Muscle layer of colon (tissue), 2 donors: ENCODE results near the gene DRP2.

ENCODE experiments used
- H3K27ac ChIP-seq: one replicate; pipeline ENCODE4 v1.7.0; 2013; ENCODE audit warnings: low read depth, mild to moderate bottlenecking, low read length, moderate library complexity
- H3K27me3 ChIP-seq, 2 donors: one replicate each; pipeline ENCODE4 v1.7.0; 2013; ENCODE audit warnings: low read length in 2 of 2, mild to moderate bottlenecking in 2 of 2; ENCODE audit not compliant: insufficient read depth in 2 of 2, control insufficient read depth in 1 of 2
- H3K36me3 ChIP-seq: one replicate; pipeline ENCODE4 v1.7.0; 2013; ENCODE audit warnings: mild to moderate bottlenecking, low read length; ENCODE audit not compliant: insufficient read depth
- H3K4me1 ChIP-seq: one replicate; pipeline ENCODE4 v1.7.0; 2013; ENCODE audit warnings: mild to moderate bottlenecking, low read length; ENCODE audit not compliant: insufficient read depth
- H3K4me3 ChIP-seq, 2 donors: one replicate each; pipeline ENCODE4 v1.7.0; 2013; ENCODE audit warnings: low read length in 2 of 2, low read depth in 1 of 2, mild to moderate bottlenecking in 1 of 2, moderate library complexity in 1 of 2
- H3K9ac ChIP-seq: one replicate; pipeline ENCODE4 v1.7.0; 2013; ENCODE audit warnings: low read length
- H3K9me3 ChIP-seq: one replicate; pipeline ENCODE4 v1.7.0; 2013; ENCODE audit warnings: mild to moderate bottlenecking, low read length
- donor health status: abdominal sarcoma.
- donor health status: Adenocarcinoma of cecum.

The DRP2 gene

DNA sequence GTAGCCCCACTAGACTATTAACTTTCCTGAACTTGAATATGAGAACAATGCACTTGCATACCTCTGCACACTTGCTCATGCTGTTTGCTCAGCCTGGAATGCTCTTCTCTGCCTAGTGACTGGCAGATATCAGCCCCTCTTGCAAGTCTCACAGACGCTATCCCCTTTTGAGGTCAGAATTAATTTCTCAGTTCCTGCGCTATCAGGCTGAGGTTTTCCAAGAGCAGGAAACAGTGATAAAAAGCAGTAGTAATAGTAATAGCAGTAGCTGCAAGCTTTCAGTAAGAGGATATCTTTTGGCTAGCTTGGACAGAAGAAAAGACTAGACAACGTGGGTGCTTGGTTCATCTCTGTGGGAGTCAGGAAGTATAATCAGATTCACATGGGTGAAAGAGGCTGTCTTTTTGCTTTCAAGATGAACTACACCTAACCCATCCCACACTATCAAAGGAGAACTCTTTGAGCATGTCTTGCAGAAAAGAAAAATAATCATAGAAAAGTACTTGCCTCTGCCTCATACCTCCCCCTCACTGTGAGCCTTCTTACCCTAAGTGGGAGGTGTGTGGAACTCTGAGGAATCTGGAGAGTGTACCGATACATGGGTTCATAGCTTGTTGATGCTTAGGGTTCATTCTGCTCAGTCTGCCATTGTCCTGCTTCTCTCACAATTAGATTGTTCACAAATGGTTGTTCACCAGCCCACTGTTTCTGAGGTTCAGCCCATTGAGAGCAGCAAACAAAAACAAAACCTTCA, 11.3 kb upstream of the DRP2 start:
- Histone ChIP-seq H3K27ac (peak overlapping the region; percentile 25), H3K9me3 (no peaks in the 10 kb centered on the region), H3K36me3 (no peaks in the 10 kb centered on the region), H3K9ac (no peak overlapping the region), H3K27me3 (no peaks in the 10 kb centered on the region), H3K4me3 (no peak overlapping the region), H3K4me1 (peaks cover 24% of the 10 kb centered on the region)

DNA sequence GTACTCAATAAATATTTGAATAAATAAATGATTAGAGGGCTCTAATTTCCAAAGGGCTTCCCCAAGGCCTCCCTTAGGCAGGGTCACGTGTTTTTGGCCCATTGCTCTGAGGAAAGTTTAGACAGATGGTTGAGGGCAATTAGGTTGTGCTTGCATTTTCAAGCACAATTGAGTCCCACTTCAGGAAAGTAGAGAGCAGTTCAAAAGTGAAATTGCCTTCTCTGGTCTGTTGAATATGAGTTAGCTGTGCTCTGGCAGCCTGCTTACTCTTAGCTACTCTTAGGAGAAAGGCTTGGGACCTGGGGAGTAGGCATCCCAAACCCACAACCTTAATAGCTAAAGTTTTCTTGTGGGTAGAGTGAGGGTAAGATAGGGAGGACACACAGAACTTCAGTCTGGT, 9.0 kb upstream of the DRP2 start:
- Histone ChIP-seq H3K4me1 (peaks cover 22% of the 10 kb centered on the region), H3K9ac (no peak overlapping the region), H3K9me3 (no peaks in the 10 kb centered on the region), H3K36me3 (no peaks in the 10 kb centered on the region), H3K4me3 (no peak overlapping the region), H3K27me3 (no peaks in the 10 kb centered on the region), H3K27ac (no peak overlapping the region)

DNA sequence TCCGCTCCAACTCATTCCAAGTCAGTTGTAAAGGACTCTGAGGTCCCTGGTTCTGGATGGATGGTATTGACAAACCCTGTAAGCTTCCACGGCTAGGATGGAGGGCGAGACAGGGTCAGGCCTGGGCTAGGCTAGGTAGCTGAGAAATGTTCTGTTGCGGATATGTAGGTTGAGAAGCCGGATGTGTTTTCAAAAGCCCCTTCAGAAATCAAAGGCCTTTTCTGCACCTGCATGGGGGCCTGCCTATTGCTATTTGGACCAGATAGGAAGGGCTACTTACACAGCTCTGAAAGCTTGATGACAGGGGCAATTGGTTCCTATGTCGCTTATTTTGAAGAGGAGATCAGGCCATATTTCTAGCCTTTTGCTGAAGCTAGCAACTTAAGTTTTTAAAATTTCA, 1.9 kb upstream of the DRP2 start:
- H3K36me3 ChIP-seq = no peaks in the 10 kb centered on the region
- no peak overlapping the region for H3K9ac ChIP-seq
- no peaks in the 10 kb centered on the region for H3K9me3 ChIP-seq
- no peak overlapping the region for H3K27ac ChIP-seq
- H3K27me3 ChIP-seq = no peaks in the 10 kb centered on the region
- no peak overlapping the region for H3K4me3 ChIP-seq
- no peaks in the 10 kb centered on the region for H3K4me1 ChIP-seq

DNA sequence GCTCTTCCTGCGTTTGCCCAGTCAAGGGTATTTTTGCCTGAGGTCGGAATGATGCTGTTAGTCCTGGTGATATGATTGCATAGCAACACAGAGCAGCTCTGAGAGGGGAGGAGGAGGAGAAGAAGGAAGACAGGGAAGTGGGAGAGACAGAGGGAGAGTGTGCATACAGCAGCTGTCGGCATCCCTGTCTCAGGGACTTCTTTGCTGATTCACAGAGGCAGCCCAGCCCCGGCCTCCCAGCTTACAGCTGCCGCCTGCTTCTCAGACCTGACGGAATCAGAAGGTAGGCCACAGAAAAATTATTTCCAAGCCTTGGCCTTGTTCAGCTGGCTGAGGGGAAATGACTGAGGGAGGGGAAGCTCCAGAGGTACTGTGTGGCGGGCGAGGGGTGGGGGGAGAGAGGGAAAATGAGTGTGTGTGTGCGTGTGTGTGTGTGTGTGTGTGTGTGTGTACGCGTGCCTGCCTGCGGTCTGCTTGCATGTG, 319 bp downstream of the DRP2 start:
- H3K27me3 ChIP-seq = no peaks in the 10 kb centered on the region
- no peak overlapping the region for H3K27ac ChIP-seq
- no peak overlapping the region for H3K9ac ChIP-seq
- no peaks in the 10 kb centered on the region for H3K4me1 ChIP-seq
- no peaks in the 10 kb centered on the region for H3K36me3 ChIP-seq
- no peaks in the 10 kb centered on the region for H3K9me3 ChIP-seq
- H3K4me3 ChIP-seq = peak overlapping the region in 1 of 2 donors; percentile 42

DNA sequence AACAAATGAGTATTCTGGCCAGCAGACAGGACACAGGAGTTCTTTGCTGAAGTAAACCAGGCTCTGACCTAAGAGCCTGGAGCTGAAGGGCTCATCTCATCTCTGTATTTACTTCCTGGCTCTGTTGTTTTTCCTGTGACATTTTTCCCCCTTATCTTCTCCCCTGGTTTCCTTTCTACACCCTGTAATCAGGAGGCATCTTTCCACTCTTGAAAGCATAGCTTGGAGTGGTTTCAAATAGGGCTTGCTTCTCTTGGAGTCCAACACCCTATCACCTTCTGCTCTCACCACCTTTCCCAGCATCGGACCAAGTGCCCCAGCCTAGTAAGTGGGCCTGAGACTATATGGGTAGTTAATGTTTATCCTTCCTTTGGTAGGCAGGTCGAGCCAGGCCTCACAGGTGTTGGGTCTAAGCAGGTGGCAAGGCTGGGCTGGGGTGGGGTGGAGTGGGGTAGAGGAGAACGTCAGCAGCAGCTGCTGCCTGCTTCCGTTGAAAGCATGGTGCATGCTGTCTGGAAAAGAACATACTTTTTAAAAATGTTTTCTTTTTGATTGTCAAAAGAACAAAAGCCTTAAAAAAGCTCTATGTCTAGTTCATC, 1.2 kb downstream of the DRP2 start:
- Histone ChIP-seq H3K27me3 (no peaks in the 10 kb centered on the region), H3K9ac (no peak overlapping the region), H3K36me3 (no peaks in the 10 kb centered on the region), H3K9me3 (no peaks in the 10 kb centered on the region), H3K27ac (no peak overlapping the region), H3K4me3 (peak overlapping the region in 1 of 2 donors; percentile 42), H3K4me1 (no peaks in the 10 kb centered on the region)

DNA sequence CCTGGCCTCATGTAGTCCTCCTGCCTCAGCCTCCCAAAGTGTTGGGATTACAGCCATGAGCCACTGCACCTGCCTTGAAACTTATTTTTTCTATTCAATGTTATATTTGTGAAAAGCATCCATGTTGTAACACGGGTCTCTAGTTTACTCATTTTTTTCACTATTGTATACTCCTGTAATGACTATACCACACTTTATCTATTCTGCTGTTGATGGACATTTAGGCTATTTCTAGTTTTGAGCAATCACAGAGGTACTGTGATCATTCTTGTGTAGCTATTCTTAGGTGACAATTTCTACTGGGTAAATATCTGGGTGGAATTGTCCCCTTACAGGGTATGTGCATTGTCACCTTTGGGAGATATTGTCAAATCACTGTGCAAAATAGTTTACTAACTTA, 3.6 kb downstream of the DRP2 start:
- no peaks in the 10 kb centered on the region for H3K4me1 ChIP-seq
- H3K4me3 ChIP-seq = no peak overlapping the region
- H3K27me3 ChIP-seq = peaks cover 0 to 6% of the 10 kb centered on the region in 2 donors
- H3K36me3 ChIP-seq = no peaks in the 10 kb centered on the region
- H3K27ac ChIP-seq = no peak overlapping the region
- H3K9me3 ChIP-seq = no peaks in the 10 kb centered on the region
- no peak overlapping the region for H3K9ac ChIP-seq

DNA sequence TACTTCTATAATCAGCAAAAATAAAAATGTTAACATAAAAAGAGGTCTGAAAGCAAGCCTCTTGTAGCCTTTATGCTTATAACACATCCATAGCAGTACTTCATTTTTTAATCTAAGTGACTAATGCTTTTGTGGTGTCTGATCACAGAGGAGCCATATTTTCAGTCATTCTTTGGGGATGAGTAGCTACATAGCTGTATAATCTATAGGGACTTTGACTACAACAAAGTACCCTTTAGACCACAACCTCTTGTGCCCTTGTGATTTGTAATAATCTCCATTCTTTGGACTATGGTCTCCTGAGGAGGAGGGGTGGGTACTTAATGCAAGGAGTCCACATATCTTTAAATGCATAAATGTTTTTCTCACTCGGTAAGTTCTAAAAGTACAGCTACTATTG, 9.6 kb downstream of the DRP2 start:
- H3K9ac ChIP-seq = no peak overlapping the region

DNA sequence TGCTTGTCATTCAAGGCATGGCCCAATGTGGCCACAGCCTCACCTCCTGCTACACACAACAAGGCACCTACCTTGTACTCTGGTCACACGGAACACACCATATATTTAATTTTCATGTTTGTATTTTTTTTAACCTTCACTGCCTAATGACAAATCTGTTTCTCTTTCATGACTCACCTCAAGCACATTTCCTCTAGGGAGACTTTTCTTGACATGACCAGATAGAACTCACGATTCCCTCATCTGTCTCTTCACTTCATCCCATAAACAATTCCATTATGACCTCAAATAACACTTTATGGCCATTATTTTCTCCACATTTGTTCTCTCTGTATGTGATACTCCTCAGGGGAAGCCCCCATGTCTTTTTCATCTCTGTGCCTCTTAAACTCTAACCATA, 11.1 kb downstream of the DRP2 start:
- H3K9ac ChIP-seq = no peak overlapping the region
- H3K9me3 ChIP-seq = no peaks in the 10 kb centered on the region
- no peak overlapping the region for H3K4me3 ChIP-seq
- H3K36me3 ChIP-seq = no peaks in the 10 kb centered on the region
- no peak overlapping the region for H3K27ac ChIP-seq
- peaks cover 0 to 6% of the 10 kb centered on the region in 2 donors for H3K27me3 ChIP-seq
- H3K4me1 ChIP-seq = no peaks in the 10 kb centered on the region

More for the DNA sequence above, 9.6 kb downstream of the DRP2 start:
- H3K4me3 ChIP-seq = no peak overlapping the region
- H3K27ac ChIP-seq = no peak overlapping the region
- no peaks in the 10 kb centered on the region for H3K36me3 ChIP-seq
- H3K27me3 ChIP-seq = peaks cover 0 to 6% of the 10 kb centered on the region in 2 donors
- H3K9me3 ChIP-seq = no peaks in the 10 kb centered on the region
- H3K4me1 ChIP-seq = no peaks in the 10 kb centered on the region

DNA sequence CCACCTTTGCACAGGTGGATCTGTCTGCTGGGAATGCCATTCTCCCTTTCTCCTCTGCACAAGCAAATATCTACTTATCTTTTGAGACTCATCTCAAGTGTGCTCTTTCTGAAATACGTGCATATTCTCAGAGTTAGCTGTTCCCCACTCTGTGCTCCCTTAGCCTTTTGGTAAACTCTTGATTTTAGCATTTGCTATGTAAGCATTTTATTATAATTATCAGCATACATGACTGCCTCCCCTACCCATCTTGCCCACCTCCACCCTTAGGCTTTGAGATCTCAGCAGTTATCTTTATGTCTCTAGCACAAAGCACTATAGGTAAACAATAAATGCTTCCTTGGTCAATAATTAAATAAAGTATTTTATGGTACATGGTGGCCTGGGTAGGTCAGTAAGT, 11.5 kb downstream of the DRP2 start:
- Histone ChIP-seq H3K9ac (no peak overlapping the region), H3K27ac (no peak overlapping the region), H3K36me3 (no peaks in the 10 kb centered on the region), H3K27me3 (peaks cover 0 to 6% of the 10 kb centered on the region in 2 donors), H3K9me3 (no peaks in the 10 kb centered on the region), H3K4me3 (no peak overlapping the region), H3K4me1 (no peaks in the 10 kb centered on the region)

DNA sequence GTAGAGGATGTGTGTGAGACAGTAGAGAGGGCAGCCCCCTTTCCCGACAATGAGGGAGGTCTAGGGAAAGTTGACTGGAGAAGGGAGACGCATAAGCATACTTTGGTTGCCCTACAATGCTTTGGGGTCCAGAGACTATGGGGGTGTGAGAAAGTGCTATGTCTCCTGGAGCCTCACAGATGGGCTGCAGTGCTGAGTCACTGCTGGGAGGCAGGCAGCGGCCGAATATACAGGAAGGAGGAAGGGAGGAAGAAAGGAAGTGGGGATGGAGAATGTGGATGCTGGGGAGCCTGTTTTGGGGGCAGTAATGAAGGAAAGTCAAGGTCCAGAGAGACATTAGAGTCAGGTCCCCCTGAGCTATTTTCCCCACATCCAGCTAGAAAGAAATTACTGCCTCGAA, 12.7 kb downstream of the DRP2 start:
- Histone ChIP-seq H3K27ac (no peak overlapping the region), H3K9ac (no peak overlapping the region), H3K9me3 (no peaks in the 10 kb centered on the region), H3K4me3 (no peak overlapping the region), H3K36me3 (no peaks in the 10 kb centered on the region), H3K27me3 (peaks cover 0 to 1% of the 10 kb centered on the region in 2 donors), H3K4me1 (no peaks in the 10 kb centered on the region)

DNA sequence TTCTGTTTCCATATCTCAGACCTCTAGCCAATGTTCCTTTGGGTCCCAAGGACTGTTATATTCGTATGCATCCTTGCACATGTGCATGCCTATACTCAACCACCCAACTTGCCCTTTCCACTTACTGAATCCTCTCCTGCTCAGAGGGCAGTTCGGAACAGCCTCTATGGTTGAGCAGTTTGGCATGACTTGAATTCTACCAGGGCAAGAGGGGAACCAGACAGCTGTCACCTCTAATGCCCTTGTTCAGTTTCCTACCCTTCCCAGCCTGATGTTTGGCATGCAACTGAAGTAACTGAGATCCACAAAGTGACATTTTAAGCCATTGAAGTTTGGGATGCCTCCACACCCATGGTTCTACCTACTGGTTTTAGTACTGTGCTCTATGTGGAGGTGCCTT, 17.5 kb downstream of the DRP2 start:
- H3K27ac ChIP-seq = no peak overlapping the region
- H3K9ac ChIP-seq = no peak overlapping the region
- no peaks in the 10 kb centered on the region for H3K36me3 ChIP-seq
- H3K4me3 ChIP-seq = no peak overlapping the region
- H3K4me1 ChIP-seq = no peaks in the 10 kb centered on the region
- H3K9me3 ChIP-seq = no peaks in the 10 kb centered on the region
- peaks cover 0 to 4% of the 10 kb centered on the region in 2 donors for H3K27me3 ChIP-seq

DNA sequence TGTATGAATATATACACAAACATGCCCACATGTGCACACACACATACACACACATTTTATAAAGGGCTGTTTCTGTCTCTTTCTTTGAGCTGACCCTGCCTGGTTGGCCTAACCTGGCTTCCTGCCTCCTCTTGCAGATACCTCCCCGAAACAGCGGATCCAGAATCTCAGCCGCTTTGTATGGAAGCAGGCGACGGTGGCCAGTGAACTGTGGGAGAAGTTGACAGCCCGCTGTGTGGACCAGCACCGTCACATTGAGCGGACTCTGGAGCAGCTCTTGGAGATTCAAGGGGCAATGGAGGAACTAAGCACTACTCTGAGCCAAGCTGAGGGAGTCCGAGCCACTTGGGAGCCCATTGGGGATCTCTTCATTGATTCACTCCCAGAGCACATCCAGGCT, 21.9 kb downstream of the DRP2 start:
- no peaks in the 10 kb centered on the region for H3K36me3 ChIP-seq
- H3K4me3 ChIP-seq = no peak overlapping the region
- H3K4me1 ChIP-seq = no peaks in the 10 kb centered on the region
- peaks cover 0 to 8% of the 10 kb centered on the region in 2 donors for H3K27me3 ChIP-seq
- no peak overlapping the region for H3K9ac ChIP-seq
- H3K9me3 ChIP-seq = no peaks in the 10 kb centered on the region
- H3K27ac ChIP-seq = no peak overlapping the region
